ENCODE results near the gene STK31. TPM values are rescaled to one million over a fixed set of nuclear protein-coding genes. Genes with fewer than 3 reads are reported as not detected.

Gene STK31
- total RNA-seq, result under 1 TPM in 1 of 2 donors, not detected in 1; 0.33 TPM

- DNase-seq (ENCODE audit: low spot score), result no peak
- H3K27ac ChIP-seq, result no peak within 1 kb of the TSS
- no peaks in the 10 kb centered on the region for H3K27me3 ChIP-seq
- peaks cover 6% of the 10 kb centered on the region for H3K36me3 ChIP-seq
- no peaks in the 10 kb centered on the region for H3K4me1 ChIP-seq
- peaks cover 0 to 11% of the 10 kb centered on the region in 2 donors for H3K9me3 ChIP-seq
- no peak for TF ChIP-seq CTCF (IDR thresholded peaks at IDR 0.05)
- no peak within 1 kb of the TSS for H3K4me3 ChIP-seq
Observed at GRCh38 chr7:23710000-23710399, at the start of gene STK31. Gene STK31 (plus strand): TSS chr7:23710219. CDS start chr7:23710286, 67 bp downstream.

- no peak for TF ChIP-seq CTCF (IDR thresholded peaks at IDR 0.05)
Observed at GRCh38 chr7:23661385-23661784, 48.6 kb upstream of the STK31 start.

GRCh38 chr7:23662124-23662983 lies 47.7 kb upstream of the STK31 start:
- no peak for TF ChIP-seq CTCF (IDR thresholded peaks at IDR 0.05)
- Histone ChIP-seq H3K4me3 (no peak overlapping the region), H3K36me3 (no peaks in the 10 kb centered on the region), H3K9me3 (no peaks in the 10 kb centered on the region), H3K27me3 (no peaks in the 10 kb centered on the region), H3K4me1 (no peaks in the 10 kb centered on the region), H3K27ac (no peak overlapping the region)
- DNase-seq (ENCODE audit: low spot score), result no peak

More at GRCh38 chr7:23661385-23661784, 48.6 kb upstream of the STK31 start:
- Histone ChIP-seq H3K4me3 (no peak overlapping the region), H3K27ac (no peak overlapping the region), H3K4me1 (no peaks in the 10 kb centered on the region), H3K9me3 (no peaks in the 10 kb centered on the region), H3K27me3 (no peaks in the 10 kb centered on the region), H3K36me3 (no peaks in the 10 kb centered on the region)
- no peak for DNase-seq (ENCODE audit: low spot score)

GRCh38 chr7:23662984-23663313 lies 47.1 kb upstream of the STK31 start:
- H3K27me3 ChIP-seq, result no peaks in the 10 kb centered on the region
- TF ChIP-seq CTCF (IDR thresholded peaks at IDR 0.05), result no peak
- no peak overlapping the region for H3K27ac ChIP-seq
- no peaks in the 10 kb centered on the region for H3K9me3 ChIP-seq
- H3K36me3 ChIP-seq, result no peaks in the 10 kb centered on the region
- H3K4me1 ChIP-seq, result no peaks in the 10 kb centered on the region
- H3K4me3 ChIP-seq, result no peak overlapping the region
- DNase-seq (ENCODE audit: low spot score), result no peak

GRCh38 chr7:23664122-23664521 lies 45.9 kb upstream of the STK31 start:
- TF ChIP-seq CTCF (IDR thresholded peaks at IDR 0.05), result no peak
- no peak overlapping the region for H3K4me3 ChIP-seq

More at GRCh38 chr7:23664122-23664521, 45.9 kb upstream of the STK31 start:
- Histone ChIP-seq H3K4me1 (no peaks in the 10 kb centered on the region), H3K36me3 (no peaks in the 10 kb centered on the region), H3K27ac (no peak overlapping the region), H3K27me3 (no peaks in the 10 kb centered on the region), H3K9me3 (no peaks in the 10 kb centered on the region)
- DNase-seq (ENCODE audit: low spot score), result no peak
